D721Med (cell line): ENCODE results near the gene PPM1J.

ENCODE experiments used
- DNase-seq: peaks from one replicate; pipeline ENCODE4 v3.0.0; 2011; ENCODE audit warnings: low spot score; ENCODE audit not compliant: insufficient read length
- FAIRE-seq: peaks from 2 replicates; lab custom pipeline; 2011; peaks lifted over from hg19 to GRCh38; lab: Jason Lieb, UNC
- CTCF ChIP-seq: IDR thresholded peaks from 2 replicates; pipeline ENCODE4 v1.5.1; 2012; ENCODE audit warnings: mild to moderate bottlenecking, control low read depth; ENCODE audit not compliant: insufficient read depth; ENCODE audit errors: missing control alignments

PPM1J gene

GRCh38 chr1:112715264-112716053 is at the start of gene PPM1J:
Gene PPM1J (minus strand): TSS chr1:112715332. CDS start chr1:112715301, 31 bp downstream.
- no peak for FAIRE-seq
- no peak for TF ChIP-seq CTCF
- DNase-seq: peak; percentile 93

GRCh38 chr1:112762541-112763500 is 47.7 kb upstream of the PPM1J start:
- FAIRE-seq: no peak
- DNase-seq: no peak
- TF ChIP-seq CTCF: no peak

- DNase-seq (no peak), FAIRE-seq (peak; percentile 29)
- no peak for TF ChIP-seq CTCF
Observed at GRCh38 chr1:112761714-112762480, 46.8 kb upstream of the PPM1J start.

GRCh38 chr1:112759228-112759627 is 44.1 kb upstream of the PPM1J start:
- no peak for TF ChIP-seq CTCF
- no peak for FAIRE-seq

GRCh38 chr1:112754116-112754628 is 39.0 kb upstream of the PPM1J start:
- FAIRE-seq: no peak
- no peak for DNase-seq
- TF ChIP-seq CTCF: no peak

More at GRCh38 chr1:112759228-112759627, 44.1 kb upstream of the PPM1J start:
- DNase-seq: no peak

GRCh38 chr1:112748396-112748795 is 33.3 kb upstream of the PPM1J start:
- DNase-seq: no peak
- no peak for TF ChIP-seq CTCF
- no peak for FAIRE-seq
